Left ventricle myocardium inferior (tissue), 1 donor: ENCODE results near the gene SP2. TPM values are rescaled to one million over a fixed set of nuclear protein-coding genes. Genes with fewer than 3 reads are reported as not detected.
"Not testable (repeated sequence)": the region's sequence is repeated elsewhere in the genome, so short reads cannot be mapped to it uniquely, and the experiment has no call there.

Experiments used
- DNase-seq: peaks from one replicate; pipeline ENCODE4 v3.0.0-alpha.2; 2020
- H3K27ac ChIP-seq: fragments of 200-600 bp; replicated peaks from 2 replicates; pipeline ENCODE4 v1.8.0; 2021
- H3K27me3 ChIP-seq: fragments of 200-600 bp; 2 replicates; pipeline ENCODE4 v1.8.0; 2021; ENCODE audit warnings: low read depth
- H3K36me3 ChIP-seq: fragments of 200-600 bp; 2 replicates; pipeline ENCODE4 v1.8.0; 2021
- H3K4me1 ChIP-seq: fragments of 200-600 bp; 2 replicates; pipeline ENCODE4 v1.8.0; 2021
- H3K4me3 ChIP-seq: fragments of 200-600 bp; 2 replicates; pipeline ENCODE4 v1.8.0; 2021; ENCODE audit warnings: mild to moderate bottlenecking, moderate library complexity
- H3K9me3 ChIP-seq: fragments of 200-600 bp; replicated peaks from 2 replicates; pipeline ENCODE4 v1.8.0; 2021
- intact Hi-C: fragments of 100-400 bp; cut with micrococcal nuclease; formaldehyde crosslinking; loops from one replicate; pipeline ENCODE4 v1.11.0; 2022
- total RNA-seq: library from RNA; stranded (reverse); fragmentation: NEBNext Ultra II Directional; extraction: Animal tissue kit (Norgen Biotek cat#: 25700); gene quantifications from one replicate; pipeline ENCODE4 v1.2.1, GENCODE V29; 2021
- TF ChIP-seq, protein P1 (sequence below): fragments of 200-600 bp; IDR thresholded peaks from 2 replicates; pipeline ENCODE4 v1.8.0; 2021; ENCODE audit warnings: antibody characterized with exemption, mild to moderate bottlenecking, borderline replicate concordance
- donor health status: DM: no; HTN: yes; CAD: no; lungs with severe emphysema.

The SP2 gene
- total RNA-seq, 1 donor from 2014 or later, result 13.9 TPM

DNA sequence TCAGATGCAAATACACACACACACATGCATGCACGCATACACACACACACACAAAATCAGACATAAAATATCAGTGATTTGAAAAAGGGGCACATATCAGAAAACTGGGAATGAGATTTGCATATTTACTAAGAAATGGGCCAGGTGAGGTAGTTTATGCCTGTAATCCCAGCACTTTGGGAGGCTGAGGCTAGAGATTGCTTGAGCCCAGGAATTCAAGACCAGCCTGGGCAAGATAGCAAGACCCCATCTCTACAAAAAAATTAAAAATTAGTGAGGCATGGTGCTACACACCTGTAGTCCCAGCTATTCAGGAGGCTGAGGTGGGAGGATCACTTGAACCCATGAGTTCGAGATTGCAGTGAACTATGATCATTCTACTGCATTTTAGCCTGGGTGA is 23.0 kb downstream of the SP2 start:
- Histone ChIP-seq H3K27me3 (no peaks in the 10 kb centered on the region), H3K4me3 (no peak overlapping the region), H3K36me3 (peaks cover 42% of the 10 kb centered on the region), H3K4me1 (peaks cover 40% of the 10 kb centered on the region), H3K9me3 (no peaks in the 10 kb centered on the region), H3K27ac (no peak overlapping the region)
- intact Hi-C loops, result no loop called here
- no peak for DNase-seq
- TF ChIP-seq, protein P1, sequence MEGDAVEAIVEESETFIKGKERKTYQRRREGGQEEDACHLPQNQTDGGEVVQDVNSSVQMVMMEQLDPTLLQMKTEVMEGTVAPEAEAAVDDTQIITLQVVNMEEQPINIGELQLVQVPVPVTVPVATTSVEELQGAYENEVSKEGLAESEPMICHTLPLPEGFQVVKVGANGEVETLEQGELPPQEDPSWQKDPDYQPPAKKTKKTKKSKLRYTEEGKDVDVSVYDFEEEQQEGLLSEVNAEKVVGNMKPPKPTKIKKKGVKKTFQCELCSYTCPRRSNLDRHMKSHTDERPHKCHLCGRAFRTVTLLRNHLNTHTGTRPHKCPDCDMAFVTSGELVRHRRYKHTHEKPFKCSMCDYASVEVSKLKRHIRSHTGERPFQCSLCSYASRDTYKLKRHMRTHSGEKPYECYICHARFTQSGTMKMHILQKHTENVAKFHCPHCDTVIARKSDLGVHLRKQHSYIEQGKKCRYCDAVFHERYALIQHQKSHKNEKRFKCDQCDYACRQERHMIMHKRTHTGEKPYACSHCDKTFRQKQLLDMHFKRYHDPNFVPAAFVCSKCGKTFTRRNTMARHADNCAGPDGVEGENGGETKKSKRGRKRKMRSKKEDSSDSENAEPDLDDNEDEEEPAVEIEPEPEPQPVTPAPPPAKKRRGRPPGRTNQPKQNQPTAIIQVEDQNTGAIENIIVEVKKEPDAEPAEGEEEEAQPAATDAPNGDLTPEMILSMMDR, result no peak

DNA sequence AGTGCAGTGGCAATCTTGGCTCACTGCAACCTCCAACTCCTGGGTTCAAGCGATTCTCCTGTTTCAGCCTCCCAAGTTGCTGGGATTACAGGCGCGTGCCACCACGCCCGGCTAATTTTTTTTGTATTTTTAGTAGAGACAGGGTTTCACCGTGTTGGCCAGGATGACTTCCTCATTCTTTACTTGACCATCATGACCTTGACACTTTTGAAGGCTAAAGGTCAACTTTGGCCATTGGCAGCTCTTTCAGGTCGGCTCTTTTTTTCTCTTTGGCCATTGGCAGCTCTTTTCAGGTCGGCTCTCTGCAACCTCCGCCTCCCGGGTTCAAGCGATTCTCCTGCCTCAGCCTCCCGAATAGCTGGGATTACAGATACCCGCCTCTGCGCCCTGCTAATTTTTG is 23.9 kb downstream of the SP2 start:
- H3K9me3 ChIP-seq, H3K4me3 ChIP-seq, DNase-seq, intact Hi-C loops, H3K27me3 ChIP-seq, H3K27ac ChIP-seq: not testable (repeated sequence)
- Histone ChIP-seq H3K36me3 (peaks cover 51% of the 10 kb centered on the region), H3K4me1 (peaks cover 35% of the 10 kb centered on the region)

- intact Hi-C loops, result no loop called here
- H3K36me3 ChIP-seq, result peaks cover 81% of the 10 kb centered on the region
These were observed 29.0 kb downstream of the SP2 start for GRCh38 chr17:47924785-47925677.

GRCh38 chr17:47925678-47925988 is 29.6 kb downstream of the SP2 start:
- Histone ChIP-seq H3K27ac (no peak overlapping the region), H3K36me3 (peaks cover 87% of the 10 kb centered on the region), H3K27me3 (no peaks in the 10 kb centered on the region), H3K4me3 (no peak overlapping the region), H3K4me1 (peaks cover 30% of the 10 kb centered on the region), H3K9me3 (no peaks in the 10 kb centered on the region)
- DNase-seq, result no peak
- intact Hi-C loops, result no loop called here
- TF ChIP-seq, protein P1, result no peak

More at GRCh38 chr17:47924785-47925677, 29.0 kb downstream of the SP2 start:
- Histone ChIP-seq H3K27me3 (no peaks in the 10 kb centered on the region), H3K4me3 (no peak overlapping the region), H3K4me1 (peaks cover 25% of the 10 kb centered on the region), H3K9me3 (no peaks in the 10 kb centered on the region), H3K27ac (no peak overlapping the region)
- no peak for DNase-seq
- TF ChIP-seq, protein P1, result no peak

- H3K27ac ChIP-seq, result peak overlapping the region; percentile 80
- intact Hi-C loops, result no loop called here
- TF ChIP-seq, protein P1, result no peak
- no peaks in the 10 kb centered on the region for H3K9me3 ChIP-seq
- no peak for DNase-seq
- H3K4me1 ChIP-seq, result peaks cover 30% of the 10 kb centered on the region
- H3K4me3 ChIP-seq, result no peak overlapping the region
- no peaks in the 10 kb centered on the region for H3K27me3 ChIP-seq
- H3K36me3 ChIP-seq, result peaks cover 69% of the 10 kb centered on the region
These were observed 31.9 kb downstream of the SP2 start for GRCh38 chr17:47927821-47928400.

DNA sequence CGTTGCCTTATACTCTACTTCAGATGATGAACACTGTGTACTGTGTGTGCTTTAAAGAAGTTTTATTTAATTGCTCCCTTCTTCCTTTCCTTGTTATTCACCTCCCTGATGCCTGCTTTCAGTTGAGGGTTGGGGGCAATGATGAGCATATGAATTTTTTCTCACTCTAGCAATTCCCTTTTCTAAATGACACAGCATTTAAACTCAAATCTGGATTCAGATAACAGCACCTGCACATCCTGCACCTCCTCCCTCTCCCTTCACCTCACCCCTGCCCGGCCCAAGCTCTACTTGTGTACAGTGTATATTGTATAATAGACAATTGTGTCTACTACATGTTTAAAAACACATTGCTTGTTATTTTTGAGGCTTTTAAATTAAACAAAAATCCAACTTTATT is 32.4 kb downstream of the SP2 start:
- Histone ChIP-seq H3K4me3 (no peak overlapping the region), H3K27ac (peak overlapping the region; percentile 80), H3K36me3 (peaks cover 68% of the 10 kb centered on the region), H3K9me3 (no peaks in the 10 kb centered on the region), H3K27me3 (no peaks in the 10 kb centered on the region), H3K4me1 (peaks cover 30% of the 10 kb centered on the region)
- TF ChIP-seq, protein P1, result no peak
- intact Hi-C loops, result no loop called here
- no peak for DNase-seq
